Stimulated activated CD8-positive, alpha-beta memory T cell treated with anti-CD3 and anti-CD28 coated beads, Interleukin-7, amount 100 ng/mL, for 24 hours (primary cell): Measurements from ENCODE around the gene UBE2D2.
"Not testable (repeated sequence)": the region's sequence is repeated elsewhere in the genome, so short reads cannot be mapped to it uniquely, and the experiment has no call there.

Experiments used
- DNase-seq: peaks from one replicate; pipeline ENCODE4 v3.0.0-alpha.2; 2020; ENCODE audit warnings: low read depth

UBE2D2 gene

DNA sequence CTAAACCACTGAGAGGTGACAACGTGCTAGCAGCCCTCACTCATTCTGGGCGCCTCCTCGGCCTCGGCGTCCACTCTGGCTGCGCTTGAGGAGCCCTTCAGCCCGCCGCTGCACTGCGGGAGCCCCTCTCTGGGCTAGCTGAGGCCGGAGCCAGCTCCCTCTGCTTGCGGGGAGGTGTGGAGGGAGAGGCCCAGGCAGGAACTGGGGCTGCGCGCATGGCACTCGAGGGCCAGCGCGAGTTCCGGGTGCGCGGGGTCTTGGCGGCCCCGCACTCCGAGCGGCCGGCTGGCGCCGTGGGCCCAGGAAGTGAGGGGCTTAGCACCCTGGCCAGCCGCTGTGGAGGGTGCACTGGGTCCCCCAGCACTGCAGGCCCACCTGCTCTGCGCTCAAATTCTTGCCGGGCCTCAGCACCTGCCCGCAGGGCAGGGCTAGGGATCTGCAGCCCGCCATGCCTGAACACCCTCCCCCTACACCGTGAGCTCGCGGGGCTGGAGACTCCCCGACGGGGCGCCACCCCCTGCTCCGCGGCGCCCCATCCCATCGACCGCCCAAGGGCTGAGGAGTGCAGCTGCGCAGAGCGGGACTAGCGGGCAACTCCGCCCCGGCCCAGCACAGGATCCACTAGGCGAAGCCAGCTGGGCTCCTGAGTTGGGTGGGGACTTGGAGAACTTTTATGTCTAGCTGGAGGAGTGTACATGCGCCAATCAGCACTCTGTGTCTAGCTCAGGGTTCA lies 11.8 kb upstream of the UBE2D2 start:
- no peak for DNase-seq

- DNase-seq = not testable (repeated sequence)
Measured at GRCh38 chr5:139550051-139550872, 10.9 kb upstream of the UBE2D2 start.

- DNase-seq = no peak
Measured at GRCh38 chr5:139551191-139551889, 9.8 kb upstream of the UBE2D2 start.

GRCh38 chr5:139552893-139553575 lies 8.1 kb upstream of the UBE2D2 start:
- DNase-seq = no peak

- no peak for DNase-seq
Measured at GRCh38 chr5:139554264-139554663, 6.9 kb upstream of the UBE2D2 start.

DNA sequence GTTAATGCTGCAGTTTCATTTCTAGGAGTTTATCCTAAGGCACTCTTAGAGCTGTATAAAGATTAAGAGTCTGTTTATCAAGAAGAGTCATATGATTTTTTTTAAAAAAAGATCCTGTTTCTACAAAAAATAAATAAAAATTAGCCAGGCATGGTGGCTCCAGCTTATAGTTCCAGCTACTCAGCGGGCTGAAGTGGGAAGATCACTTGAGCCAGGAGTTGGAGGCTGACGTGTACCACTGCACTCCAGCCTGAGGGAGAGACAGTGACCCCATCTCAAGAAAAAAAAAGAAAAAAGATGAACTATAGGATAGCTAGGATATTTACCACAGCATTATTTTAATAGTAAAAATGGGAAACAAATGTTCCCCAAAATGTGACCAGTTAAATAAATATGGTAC lies 3.3 kb upstream of the UBE2D2 start:
- no peak for DNase-seq

GRCh38 chr5:139561655-139562451 lies 714 bp downstream of the UBE2D2 start:
- DNase-seq = peak; percentile 9

DNA sequence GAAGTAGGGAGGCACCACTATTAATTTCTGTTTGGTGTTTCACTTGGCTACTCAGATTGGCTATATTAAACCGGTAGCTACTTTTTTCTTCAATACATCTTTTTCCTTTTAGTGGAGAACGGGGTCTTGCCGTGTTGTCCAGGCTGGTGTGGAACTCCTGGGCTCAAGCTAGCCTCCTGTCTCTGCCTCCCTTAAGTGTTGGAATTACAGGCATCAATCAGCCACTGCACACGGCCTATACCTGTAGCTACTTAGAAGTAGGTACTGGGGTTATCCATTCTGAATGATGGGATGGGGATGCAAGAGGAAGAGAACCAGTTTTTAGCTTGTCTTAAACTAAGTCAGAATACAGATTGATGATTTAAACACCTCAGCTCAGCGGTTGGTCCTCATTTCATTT lies 1.7 kb downstream of the UBE2D2 start:
- no peak for DNase-seq

GRCh38 chr5:139565411-139566305 lies 4.5 kb downstream of the UBE2D2 start:
- DNase-seq = no peak

DNA sequence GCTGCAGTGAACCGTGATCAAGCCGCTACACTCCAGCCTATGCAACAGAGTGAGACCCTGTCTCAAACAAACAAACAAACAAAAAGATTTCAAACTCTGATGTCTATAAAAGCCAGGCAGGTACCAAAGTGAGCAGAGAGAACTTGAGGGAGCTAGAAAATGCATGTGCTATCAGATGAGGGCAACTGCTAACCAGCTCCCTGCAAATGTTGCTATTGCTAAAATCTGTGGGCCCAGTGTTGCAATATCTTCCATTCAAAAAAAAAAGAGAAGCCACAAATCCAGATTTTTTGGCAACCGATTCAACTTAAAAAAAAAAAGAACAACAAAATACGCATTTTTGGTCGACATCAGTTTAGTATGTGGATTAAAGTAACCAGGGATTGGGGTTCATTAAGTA lies 5.5 kb downstream of the UBE2D2 start:
- DNase-seq = no peak

GRCh38 chr5:139569270-139569955 lies 8.3 kb downstream of the UBE2D2 start:
- no peak for DNase-seq

DNA sequence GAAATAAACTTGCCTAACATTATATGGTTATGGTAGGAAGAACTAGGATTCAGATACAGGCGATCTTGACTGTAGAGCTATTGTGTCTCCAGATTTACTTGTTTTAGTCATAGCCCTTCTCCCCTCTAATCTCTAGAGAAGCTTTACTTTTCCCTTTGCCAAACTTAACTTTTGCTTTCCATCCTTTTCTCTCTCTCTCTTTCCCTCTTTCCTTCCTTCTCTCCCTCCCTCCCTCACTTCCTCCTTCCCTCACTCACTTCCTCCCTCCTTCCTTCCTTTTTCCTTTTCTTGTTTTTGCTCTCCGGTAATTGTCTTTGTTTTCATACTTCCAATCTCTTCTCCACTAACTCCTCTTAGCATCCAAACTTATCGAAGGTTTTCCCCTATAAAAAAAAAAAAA lies 10.4 kb downstream of the UBE2D2 start:
- no peak for DNase-seq

GRCh38 chr5:139571966-139572365 lies 10.8 kb downstream of the UBE2D2 start:
- no peak for DNase-seq

DNA sequence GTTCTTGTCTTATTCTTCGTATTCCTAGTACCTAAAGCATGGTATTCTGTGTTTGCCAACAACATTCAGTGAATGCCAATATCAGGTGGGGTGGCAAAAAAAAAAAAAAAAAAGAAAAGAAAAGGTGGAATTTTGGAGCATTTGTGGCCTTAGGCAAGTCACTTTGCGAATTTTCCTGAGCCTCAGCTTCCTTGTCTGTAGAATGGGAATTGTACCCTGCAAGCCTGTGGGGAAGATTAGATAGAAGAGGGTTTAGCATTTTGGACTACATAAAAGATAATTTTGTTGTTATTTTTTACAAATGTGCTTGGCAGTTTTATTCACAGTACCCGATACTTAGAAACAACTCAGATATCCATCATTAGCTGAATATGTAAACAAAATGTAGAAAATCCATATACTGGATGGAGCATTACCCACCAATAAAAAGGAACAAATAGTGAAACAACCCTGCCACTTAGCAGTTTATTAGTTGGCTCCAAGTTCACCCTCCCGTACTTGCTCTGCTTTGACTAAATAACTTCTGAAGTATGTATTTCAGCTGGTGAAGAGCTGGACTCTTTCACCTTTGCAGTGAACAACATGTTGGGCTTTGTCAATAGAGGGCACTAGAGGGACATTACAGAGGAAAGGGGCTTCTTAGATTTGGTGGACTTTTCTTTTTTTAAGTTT lies 13.6 kb downstream of the UBE2D2 start:
- DNase-seq = no peak

DNA sequence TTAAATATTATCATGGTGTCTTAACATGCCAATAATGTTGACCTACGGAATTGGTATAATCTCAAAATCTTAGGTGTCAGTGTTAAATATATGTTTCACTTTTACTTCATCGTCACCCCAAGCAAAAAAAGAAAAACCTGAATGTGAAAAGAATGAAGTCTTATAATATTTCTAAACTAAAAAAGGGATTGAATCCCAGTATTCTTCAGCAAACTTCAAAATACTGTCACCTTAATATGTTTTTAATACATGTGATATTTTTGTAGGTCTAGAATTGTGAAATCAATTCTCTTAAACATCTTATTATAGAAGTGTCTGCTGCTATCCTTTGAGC lies 14.1 kb downstream of the UBE2D2 start:
- no peak for DNase-seq

- DNase-seq = no peak
Measured at GRCh38 chr5:139575751-139576150, 14.6 kb downstream of the UBE2D2 start.

DNA sequence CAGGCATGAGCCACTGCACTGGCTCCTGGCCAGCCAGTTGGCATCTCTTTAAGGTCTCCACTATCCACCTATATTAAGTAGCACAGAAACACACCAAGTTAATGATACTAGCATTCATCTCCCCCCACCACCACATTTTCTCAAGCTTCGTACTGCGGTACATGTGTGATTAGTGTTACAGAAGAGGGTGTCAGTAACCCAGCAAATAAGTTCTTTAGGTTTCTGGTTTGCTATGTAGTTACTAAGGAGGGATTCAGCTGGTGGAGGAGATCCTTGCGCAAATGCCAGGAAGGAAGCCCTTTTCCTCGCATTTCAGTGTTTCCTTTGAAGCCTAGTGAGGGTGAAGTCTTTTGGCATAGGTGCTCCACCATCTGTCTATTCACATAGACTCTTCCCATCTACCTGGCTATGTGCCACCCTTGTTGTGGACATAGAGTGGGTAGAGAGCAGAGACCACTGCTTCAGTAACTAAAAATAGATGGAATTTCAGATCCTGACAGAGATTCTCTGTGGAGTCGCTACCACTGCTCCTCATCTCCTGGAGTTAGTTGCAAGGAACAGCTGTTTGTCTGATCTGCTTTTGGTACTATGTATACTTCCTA lies 16.7 kb downstream of the UBE2D2 start:
- no peak for DNase-seq

DNA sequence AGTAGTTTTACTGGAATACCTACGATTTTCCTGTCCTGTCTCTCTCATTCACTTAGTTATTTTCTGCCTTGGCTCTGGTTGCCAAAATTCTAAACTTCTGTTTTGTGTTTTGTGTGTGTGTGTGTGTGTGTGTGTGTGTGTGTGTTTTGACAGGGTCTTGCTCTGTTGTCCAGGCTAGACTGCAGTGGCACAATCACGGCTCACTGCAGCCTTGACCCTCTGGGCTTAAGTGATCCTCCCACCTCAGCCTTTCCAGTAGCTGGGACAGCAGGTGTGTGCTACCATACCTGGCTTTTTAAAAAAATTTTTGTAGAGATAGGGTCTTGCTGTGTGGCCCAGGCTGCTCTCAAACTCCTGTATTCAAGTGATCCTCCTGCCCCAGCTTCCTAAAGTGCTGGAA lies 17.2 kb downstream of the UBE2D2 start:
- no peak for DNase-seq

GRCh38 chr5:139582181-139582580 lies 21.0 kb downstream of the UBE2D2 start:
- DNase-seq = not testable (repeated sequence)
